Measurements from ENCODE around the gene PPFIA3.

The PPFIA3 gene

DNA sequence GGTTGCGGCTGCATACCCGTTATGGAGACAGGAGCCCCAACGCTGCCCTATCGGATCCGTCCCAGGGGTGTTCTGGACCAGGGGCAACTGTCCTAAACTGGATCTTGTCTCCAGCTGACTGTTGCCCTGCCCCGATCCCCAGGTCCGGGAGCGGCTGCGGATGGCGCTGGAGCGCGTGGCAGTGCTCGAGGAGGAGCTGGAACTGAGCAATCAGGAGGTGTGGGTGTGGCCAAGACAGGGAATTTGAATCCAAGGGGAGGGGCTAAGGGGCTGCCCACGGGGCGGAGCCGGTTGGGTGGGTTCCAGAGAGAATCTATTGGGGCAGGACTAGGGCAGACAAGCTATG, 9.9 kb downstream of the PPFIA3 start:
- H3K4me3 ChIP-seq (ENCODE audit: insufficient read depth in 1 of 2, low read depth in 1 of 2, low read length in 2 of 2), result no peak overlapping the region
- 84% methylated on average over 16 of the region's 16 CpGs for WGBS
- H3K79me1 ChIP-seq (replicated peaks; ENCODE audit: low read length, poor library complexity, severe bottlenecking), result peaks cover 2% of the 10 kb centered on the region

DNA sequence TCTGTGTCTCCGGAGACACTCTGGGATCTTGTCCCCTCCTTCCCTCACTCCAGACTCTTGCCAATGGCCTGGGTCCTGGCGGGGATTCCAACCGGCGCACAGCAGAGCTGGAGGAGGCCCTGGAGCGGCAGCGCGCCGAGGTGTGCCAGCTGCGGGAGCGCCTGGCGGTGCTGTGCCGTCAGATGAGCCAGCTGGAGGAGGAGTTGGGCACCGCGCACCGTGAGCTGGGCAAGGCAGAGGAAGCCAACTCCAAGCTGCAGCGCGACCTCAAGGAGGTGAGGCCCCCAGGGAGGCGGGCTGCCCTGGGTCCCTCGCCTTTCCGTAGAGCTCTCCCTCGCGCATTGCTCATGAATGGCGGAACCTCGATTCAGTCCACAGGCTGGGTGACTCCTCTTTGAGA, 11.0 kb downstream of the PPFIA3 start:
- Histone ChIP-seq H4K8ac (ENCODE audit: low read length) (no peak overlapping the region), H3K18ac (ENCODE audit: low read depth in 1 of 2, low read length in 2 of 2) (no peak overlapping the region), H2AFZ (ENCODE audit: low read depth, low read length) (no peak overlapping the region), H2BK120ac (ENCODE audit: low read depth, low read length) (no peak overlapping the region), H4K91ac (ENCODE audit: low read length) (no peak overlapping the region), H3K36me3 (ENCODE audit: control insufficient read depth in 1 of 2, insufficient read depth in 2 of 2, low read depth in 1 of 2, low read length in 2 of 2) (peaks cover 0 to 5% of the 10 kb centered on the region in 2 experiments), H3K27ac (ENCODE audit: low read length, poor library complexity, severe bottlenecking) (no peak overlapping the region), H2AK5ac (ENCODE audit: low read length, severe bottlenecking) (no peak overlapping the region), H3K9ac (ENCODE audit: low read length) (no peak overlapping the region), H3K23ac (ENCODE audit: low read length in 2 of 2) (no peak overlapping the region), H2BK15ac (ENCODE audit: low read depth, poor library complexity, severe bottlenecking) (no peak overlapping the region), H2BK12ac (ENCODE audit: low read length in 2 of 2) (peak overlapping the region in 1 of 2 experiments; percentile 26), H2BK5ac (ENCODE audit: low read depth, low read length, poor library complexity, severe bottlenecking) (no peak overlapping the region), H3K4ac (ENCODE audit: low read depth in 1 of 2, low read length in 2 of 2) (no peak overlapping the region), H3K4me2 (ENCODE audit: low read length, poor library complexity, severe bottlenecking) (no peak overlapping the region), H3K14ac (ENCODE audit: low read length in 2 of 2) (peak overlapping the region in 1 of 2 experiments; percentile 45), H3K79me1 (replicated peaks; ENCODE audit: low read length, poor library complexity, severe bottlenecking) (peaks cover 2% of the 10 kb centered on the region), H3K27me3 (ENCODE audit: control insufficient read depth in 1 of 2, insufficient read depth in 1 of 2, low read length in 2 of 2) (peaks cover 3 to 35% of the 10 kb centered on the region in 2 experiments), H3K4me3 (ENCODE audit: insufficient read depth in 1 of 2, low read depth in 1 of 2, low read length in 2 of 2) (no peak overlapping the region), H3K4me1 (ENCODE audit: control insufficient read depth, insufficient read depth, low read depth, low read length) (peaks cover 11% of the 10 kb centered on the region), H3K9me3 (ENCODE audit: control insufficient read depth, low read length) (no peaks in the 10 kb centered on the region)
- no peak for DNase-seq
- 96% methylated on average over 24 of the region's 24 CpGs for WGBS

More for the DNA sequence above, 9.9 kb downstream of the PPFIA3 start:
- peaks cover 0 to 5% of the 10 kb centered on the region in 2 experiments for H3K36me3 ChIP-seq (ENCODE audit: control insufficient read depth in 1 of 2, insufficient read depth in 2 of 2, low read depth in 1 of 2, low read length in 2 of 2)
- H3K14ac ChIP-seq (ENCODE audit: low read length in 2 of 2), result no peak overlapping the region
- no peak overlapping the region for H2AFZ ChIP-seq (ENCODE audit: low read depth, low read length)
- no peak overlapping the region for H3K23ac ChIP-seq (ENCODE audit: low read length in 2 of 2)
- H3K4ac ChIP-seq (ENCODE audit: low read depth in 1 of 2, low read length in 2 of 2), result no peak overlapping the region
- no peak overlapping the region for H3K18ac ChIP-seq (ENCODE audit: low read depth in 1 of 2, low read length in 2 of 2)
- H2BK120ac ChIP-seq (ENCODE audit: low read depth, low read length), result no peak overlapping the region
- H3K27ac ChIP-seq (ENCODE audit: low read length, poor library complexity, severe bottlenecking), result no peak overlapping the region
- no peak overlapping the region for H2BK15ac ChIP-seq (ENCODE audit: low read depth, poor library complexity, severe bottlenecking)
- DNase-seq, result no peak
- no peak overlapping the region for H4K91ac ChIP-seq (ENCODE audit: low read length)
- H4K8ac ChIP-seq (ENCODE audit: low read length), result peak overlapping the region; percentile 6
- H3K9ac ChIP-seq (ENCODE audit: low read length), result no peak overlapping the region
- H2BK5ac ChIP-seq (ENCODE audit: low read depth, low read length, poor library complexity, severe bottlenecking), result no peak overlapping the region
- H2BK12ac ChIP-seq (ENCODE audit: low read length in 2 of 2), result no peak overlapping the region
- H3K4me1 ChIP-seq (ENCODE audit: control insufficient read depth, insufficient read depth, low read depth, low read length), result peaks cover 11% of the 10 kb centered on the region
- H3K4me2 ChIP-seq (ENCODE audit: low read length, poor library complexity, severe bottlenecking), result no peak overlapping the region
- H3K9me3 ChIP-seq (ENCODE audit: control insufficient read depth, low read length), result no peaks in the 10 kb centered on the region
- H3K27me3 ChIP-seq (ENCODE audit: control insufficient read depth in 1 of 2, insufficient read depth in 1 of 2, low read length in 2 of 2), result peaks cover 5 to 33% of the 10 kb centered on the region in 2 experiments
- no peak overlapping the region for H2AK5ac ChIP-seq (ENCODE audit: low read length, severe bottlenecking)

DNA sequence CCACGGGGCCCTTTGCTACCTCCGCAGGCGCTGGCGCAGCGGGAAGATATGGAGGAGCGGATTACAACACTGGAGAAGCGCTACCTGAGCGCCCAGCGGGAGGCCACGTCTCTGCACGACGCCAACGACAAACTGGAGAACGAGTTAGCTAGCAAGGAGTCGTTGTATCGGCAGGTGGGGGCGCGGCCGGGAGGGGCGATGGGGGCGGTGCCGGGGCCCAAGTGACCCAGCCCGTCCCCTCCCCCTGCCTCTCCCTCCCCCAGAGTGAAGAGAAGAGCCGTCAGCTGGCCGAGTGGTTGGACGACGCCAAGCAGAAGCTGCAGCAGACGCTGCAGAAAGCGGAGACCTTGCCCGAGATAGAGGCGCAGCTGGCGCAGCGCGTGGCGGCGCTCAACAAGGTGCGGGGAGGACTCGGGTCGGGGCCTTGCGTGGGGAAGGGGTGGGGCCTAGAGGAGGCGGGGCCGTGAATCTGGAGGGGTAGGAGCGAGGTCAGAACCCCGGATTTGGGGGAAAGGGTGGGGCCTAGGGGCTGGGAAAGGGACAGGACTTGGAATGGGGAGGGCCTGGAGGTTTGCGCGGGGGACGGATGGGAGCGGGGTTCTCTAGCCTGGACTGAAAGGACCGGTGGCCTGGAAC, 13.7 kb downstream of the PPFIA3 start:
- H3K36me3 ChIP-seq (ENCODE audit: control insufficient read depth in 1 of 2, insufficient read depth in 2 of 2, low read depth in 1 of 2, low read length in 2 of 2), result peaks cover 0 to 8% of the 10 kb centered on the region in 2 experiments
- DNase-seq, result no peak

DNA sequence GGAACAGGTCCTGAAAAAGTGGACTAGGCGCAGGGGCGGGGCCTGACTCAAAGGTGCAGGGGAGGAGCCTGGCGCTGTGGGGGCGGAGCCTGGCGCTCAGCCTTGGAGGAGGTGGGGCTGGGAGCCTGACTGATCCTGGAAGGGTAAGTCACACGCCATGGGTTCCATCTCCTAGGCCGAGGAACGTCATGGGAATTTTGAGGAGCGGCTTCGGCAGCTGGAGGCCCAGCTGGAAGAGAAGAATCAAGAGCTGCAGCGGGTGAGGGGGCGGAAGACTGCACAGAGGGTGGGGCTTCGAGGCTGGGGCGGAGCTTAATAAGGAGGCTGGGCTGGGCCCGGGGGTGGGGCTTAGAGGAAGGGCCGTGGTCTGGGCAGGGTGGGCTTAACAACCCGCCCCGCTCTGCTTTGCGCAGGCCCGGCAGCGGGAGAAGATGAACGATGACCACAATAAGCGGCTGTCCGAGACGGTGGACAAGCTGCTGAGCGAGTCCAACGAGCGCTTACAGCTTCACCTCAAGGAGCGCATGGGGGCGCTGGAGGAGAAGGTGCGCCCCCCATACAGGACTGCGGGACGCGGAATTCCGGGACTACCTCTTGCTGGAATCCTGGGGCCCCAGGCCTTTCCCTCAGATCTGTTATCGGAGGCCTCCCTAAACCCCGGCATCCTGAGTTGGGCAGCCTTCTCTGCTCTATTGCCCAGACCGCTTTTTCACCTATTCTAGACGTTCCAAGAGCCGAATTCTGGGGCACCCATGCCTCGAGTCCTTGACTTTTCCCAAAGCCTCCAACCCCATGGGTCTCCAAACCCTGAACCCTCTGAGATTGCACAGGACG, 14.5 kb downstream of the PPFIA3 start:
- H4K91ac ChIP-seq (ENCODE audit: low read length), result no peak overlapping the region
- no peak overlapping the region for H3K18ac ChIP-seq (ENCODE audit: low read depth in 1 of 2, low read length in 2 of 2)
- no peak overlapping the region for H3K23ac ChIP-seq (ENCODE audit: low read length in 2 of 2)
- H3K4me1 ChIP-seq (ENCODE audit: control insufficient read depth, insufficient read depth, low read depth, low read length), result peaks cover 7% of the 10 kb centered on the region
- no peak overlapping the region for H3K4me2 ChIP-seq (ENCODE audit: low read length, poor library complexity, severe bottlenecking)
- H4K8ac ChIP-seq (ENCODE audit: low read length), result no peak overlapping the region
- H2AK5ac ChIP-seq (ENCODE audit: low read length, severe bottlenecking), result no peak overlapping the region
- WGBS, result 75% methylated on average over 42 of the region's 42 CpGs
- H3K4me3 ChIP-seq (ENCODE audit: insufficient read depth in 1 of 2, low read depth in 1 of 2, low read length in 2 of 2), result no peak overlapping the region
- H3K27ac ChIP-seq (ENCODE audit: low read length, poor library complexity, severe bottlenecking), result no peak overlapping the region
- peaks cover under 1% of the 10 kb centered on the region for H3K79me1 ChIP-seq (replicated peaks; ENCODE audit: low read length, poor library complexity, severe bottlenecking)
- H2BK5ac ChIP-seq (ENCODE audit: low read depth, low read length, poor library complexity, severe bottlenecking), result no peak overlapping the region
- no peak overlapping the region for H3K14ac ChIP-seq (ENCODE audit: low read length in 2 of 2)
- peaks cover 0 to 30% of the 10 kb centered on the region in 2 experiments for H3K27me3 ChIP-seq (ENCODE audit: control insufficient read depth in 1 of 2, insufficient read depth in 1 of 2, low read length in 2 of 2)
- peak; percentile 54 for DNase-seq
- H2AFZ ChIP-seq (ENCODE audit: low read depth, low read length), result no peak overlapping the region
- H3K9me3 ChIP-seq (ENCODE audit: control insufficient read depth, low read length), result no peaks in the 10 kb centered on the region
- H2BK15ac ChIP-seq (ENCODE audit: low read depth, poor library complexity, severe bottlenecking), result no peak overlapping the region
- H2BK12ac ChIP-seq (ENCODE audit: low read length in 2 of 2), result no peak overlapping the region
- H3K9ac ChIP-seq (ENCODE audit: low read length), result no peak overlapping the region
- peaks cover 0 to 8% of the 10 kb centered on the region in 2 experiments for H3K36me3 ChIP-seq (ENCODE audit: control insufficient read depth in 1 of 2, insufficient read depth in 2 of 2, low read depth in 1 of 2, low read length in 2 of 2)
- H2BK120ac ChIP-seq (ENCODE audit: low read depth, low read length), result no peak overlapping the region
- no peak overlapping the region for H3K4ac ChIP-seq (ENCODE audit: low read depth in 1 of 2, low read length in 2 of 2)

More for the DNA sequence above, 13.7 kb downstream of the PPFIA3 start:
- no peak overlapping the region for H3K27ac ChIP-seq (ENCODE audit: low read length, poor library complexity, severe bottlenecking)
- H3K18ac ChIP-seq (ENCODE audit: low read depth in 1 of 2, low read length in 2 of 2), result no peak overlapping the region
- H3K9me3 ChIP-seq (ENCODE audit: control insufficient read depth, low read length), result no peaks in the 10 kb centered on the region
- H2AFZ ChIP-seq (ENCODE audit: low read depth, low read length), result no peak overlapping the region
- no peak overlapping the region for H3K14ac ChIP-seq (ENCODE audit: low read length in 2 of 2)
- peaks cover 2% of the 10 kb centered on the region for H3K79me1 ChIP-seq (replicated peaks; ENCODE audit: low read length, poor library complexity, severe bottlenecking)
- H2BK15ac ChIP-seq (ENCODE audit: low read depth, poor library complexity, severe bottlenecking), result no peak overlapping the region
- H2BK12ac ChIP-seq (ENCODE audit: low read length in 2 of 2), result no peak overlapping the region
- H4K8ac ChIP-seq (ENCODE audit: low read length), result no peak overlapping the region
- no peak overlapping the region for H2BK5ac ChIP-seq (ENCODE audit: low read depth, low read length, poor library complexity, severe bottlenecking)
- H2AK5ac ChIP-seq (ENCODE audit: low read length, severe bottlenecking), result no peak overlapping the region
- no peak overlapping the region for H3K4me3 ChIP-seq (ENCODE audit: insufficient read depth in 1 of 2, low read depth in 1 of 2, low read length in 2 of 2)
- no peak overlapping the region for H2BK120ac ChIP-seq (ENCODE audit: low read depth, low read length)
- no peak overlapping the region for H3K4me2 ChIP-seq (ENCODE audit: low read length, poor library complexity, severe bottlenecking)
- H3K4ac ChIP-seq (ENCODE audit: low read depth in 1 of 2, low read length in 2 of 2), result no peak overlapping the region
- peaks cover 9% of the 10 kb centered on the region for H3K4me1 ChIP-seq (ENCODE audit: control insufficient read depth, insufficient read depth, low read depth, low read length)
- H3K27me3 ChIP-seq (ENCODE audit: control insufficient read depth in 1 of 2, insufficient read depth in 1 of 2, low read length in 2 of 2), result peaks cover 0 to 30% of the 10 kb centered on the region in 2 experiments
- no peak overlapping the region for H3K9ac ChIP-seq (ENCODE audit: low read length)
- H4K91ac ChIP-seq (ENCODE audit: low read length), result no peak overlapping the region
- WGBS, result 31% methylated on average over 43 of the region's 49 CpGs
- no peak overlapping the region for H3K23ac ChIP-seq (ENCODE audit: low read length in 2 of 2)
